Stimulated activated CD4-positive, alpha-beta T cell treated with anti-CD3 and anti-CD28 coated beads, Interleukin-4, amount 100 ng/mL, for 1 hour (primary cell): ENCODE data around the gene ZNF107.
"Not testable (repeated sequence)": the region's sequence is repeated elsewhere in the genome, so short reads cannot be mapped to it uniquely, and the experiment has no call there.

Experiments
- DNase-seq: peaks from one replicate; pipeline ENCODE4 v3.0.0-alpha.2; 2020

Gene ZNF107

DNA sequence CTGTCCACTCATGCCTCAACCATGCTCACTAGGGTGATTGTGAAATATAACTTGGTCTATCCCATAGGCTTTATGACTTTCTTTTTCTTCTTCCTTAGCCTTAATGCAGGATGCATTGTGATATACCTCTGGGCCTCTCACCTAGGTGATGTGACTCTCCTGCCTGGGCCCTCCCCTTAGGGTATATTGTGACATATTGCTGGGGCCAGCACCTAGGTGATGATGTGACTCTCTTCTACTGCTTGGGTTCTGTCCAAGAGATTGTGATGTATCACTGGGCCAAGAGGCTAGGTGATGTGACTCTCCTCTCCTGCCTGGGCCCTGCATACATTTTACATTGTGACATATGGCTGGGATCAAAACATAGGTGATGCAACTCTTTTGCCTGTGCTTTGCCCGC is 14.7 kb upstream of the ZNF107 start:
- no peak for DNase-seq

- DNase-seq = no peak
Observed at GRCh38 chr7:64651632-64652165, 14.2 kb upstream of the ZNF107 start.

GRCh38 chr7:64653721-64654401 is 12.1 kb upstream of the ZNF107 start:
- DNase-seq = no peak

- DNase-seq = no peak
Observed at GRCh38 chr7:64654796-64655548, 11.0 kb upstream of the ZNF107 start.

GRCh38 chr7:64655811-64656210 is 10.1 kb upstream of the ZNF107 start:
- DNase-seq = no peak

GRCh38 chr7:64656489-64656888 is 9.4 kb upstream of the ZNF107 start:
- no peak for DNase-seq

DNA sequence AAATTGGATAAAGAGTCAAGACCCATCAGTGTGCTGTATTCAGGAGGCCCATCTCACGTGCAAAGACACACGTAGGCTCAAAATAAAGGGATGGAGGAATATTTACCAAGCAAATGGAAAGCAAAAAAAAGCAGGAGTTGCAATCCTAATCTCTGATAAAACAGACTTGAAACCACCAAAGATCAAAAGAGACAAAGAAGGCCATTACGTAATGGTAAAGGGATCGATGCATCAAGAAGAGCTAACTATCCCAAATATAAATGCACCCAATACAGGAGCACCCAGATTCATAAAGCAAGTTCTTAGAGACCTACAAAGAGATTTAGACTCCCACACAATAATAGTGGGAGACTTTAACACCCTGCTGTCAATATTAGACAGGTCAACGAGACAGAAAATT is 3.8 kb upstream of the ZNF107 start:
- DNase-seq = not testable (repeated sequence)

DNA sequence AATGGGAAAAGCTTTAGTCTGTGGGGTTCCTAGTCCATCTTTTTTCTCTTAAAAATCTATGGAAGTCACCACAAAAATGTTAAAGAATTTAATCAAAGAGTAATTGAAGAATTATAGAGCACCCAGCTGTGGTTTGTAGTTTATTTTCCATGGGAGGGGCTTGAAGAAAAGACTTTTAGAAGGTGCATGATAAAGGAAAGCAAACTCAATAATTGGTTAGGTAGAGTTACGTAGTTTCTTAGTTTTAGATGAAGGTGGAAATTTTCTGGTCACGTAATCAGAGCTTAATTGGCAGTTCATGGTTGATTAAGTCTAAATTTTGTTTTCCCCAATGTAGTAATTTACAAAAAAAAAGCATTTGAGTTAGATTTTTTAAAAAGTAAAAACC is 724 bp downstream of the ZNF107 start:
- DNase-seq = no peak

DNA sequence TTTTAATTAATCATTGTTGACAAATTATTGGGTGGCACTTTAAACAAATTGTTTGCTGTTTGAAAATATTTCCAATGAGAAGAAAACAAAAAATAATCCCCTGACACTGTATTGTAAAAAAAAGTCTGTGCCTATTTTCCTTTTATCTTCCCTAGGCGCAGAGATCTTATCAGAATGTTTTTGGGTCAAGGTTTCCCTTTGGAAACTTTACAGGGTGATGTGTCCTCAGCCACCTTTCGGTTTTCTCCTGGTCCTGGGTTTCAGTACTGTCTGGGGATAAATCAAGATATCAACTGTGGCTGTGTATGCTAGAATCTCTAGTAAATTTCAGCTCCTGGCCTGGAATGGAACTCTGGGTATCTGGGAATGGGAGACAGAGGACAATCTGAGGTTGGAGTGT is 1.4 kb downstream of the ZNF107 start:
- DNase-seq = no peak

DNA sequence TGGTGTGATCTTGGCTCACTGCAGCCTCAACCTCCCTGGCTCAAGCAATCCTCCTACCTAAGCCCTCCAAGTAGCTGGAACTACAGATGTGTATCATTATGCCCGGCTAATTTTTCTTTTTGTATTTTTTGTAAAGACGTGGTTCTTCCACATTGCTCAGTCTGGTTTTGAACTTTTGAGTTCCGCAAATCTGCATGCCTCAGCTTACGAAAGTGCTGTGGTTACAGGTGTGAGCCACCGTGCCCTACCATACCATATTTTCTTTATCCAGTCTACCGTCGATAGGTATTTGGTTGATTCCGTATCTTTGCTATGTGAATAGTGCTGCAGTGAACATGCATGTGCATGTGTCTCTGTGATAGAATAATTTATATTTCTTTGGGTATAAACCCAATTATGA is 6.5 kb downstream of the ZNF107 start:
- no peak for DNase-seq

GRCh38 chr7:64685091-64685490 is 19.2 kb downstream of the ZNF107 start:
- no peak for DNase-seq

DNA sequence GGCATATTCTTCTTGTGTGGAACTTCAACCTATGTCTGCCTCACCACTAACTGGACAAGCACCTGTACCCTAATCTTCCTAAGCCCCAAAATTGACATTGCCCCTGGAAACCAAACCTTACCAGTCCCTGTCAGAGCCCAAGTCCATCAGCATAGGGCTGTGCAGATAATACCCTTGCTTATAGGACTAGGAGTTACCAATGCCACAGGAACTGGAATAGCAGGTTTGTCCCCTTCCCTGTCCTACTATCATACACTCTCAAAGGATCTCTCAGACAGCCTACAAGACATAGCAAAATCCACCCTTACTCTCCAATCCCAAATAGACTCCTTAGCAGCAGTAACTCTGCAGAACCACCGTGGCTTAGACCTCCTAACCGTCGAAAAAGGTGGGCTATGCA is 19.8 kb downstream of the ZNF107 start:
- no peak for DNase-seq

DNA sequence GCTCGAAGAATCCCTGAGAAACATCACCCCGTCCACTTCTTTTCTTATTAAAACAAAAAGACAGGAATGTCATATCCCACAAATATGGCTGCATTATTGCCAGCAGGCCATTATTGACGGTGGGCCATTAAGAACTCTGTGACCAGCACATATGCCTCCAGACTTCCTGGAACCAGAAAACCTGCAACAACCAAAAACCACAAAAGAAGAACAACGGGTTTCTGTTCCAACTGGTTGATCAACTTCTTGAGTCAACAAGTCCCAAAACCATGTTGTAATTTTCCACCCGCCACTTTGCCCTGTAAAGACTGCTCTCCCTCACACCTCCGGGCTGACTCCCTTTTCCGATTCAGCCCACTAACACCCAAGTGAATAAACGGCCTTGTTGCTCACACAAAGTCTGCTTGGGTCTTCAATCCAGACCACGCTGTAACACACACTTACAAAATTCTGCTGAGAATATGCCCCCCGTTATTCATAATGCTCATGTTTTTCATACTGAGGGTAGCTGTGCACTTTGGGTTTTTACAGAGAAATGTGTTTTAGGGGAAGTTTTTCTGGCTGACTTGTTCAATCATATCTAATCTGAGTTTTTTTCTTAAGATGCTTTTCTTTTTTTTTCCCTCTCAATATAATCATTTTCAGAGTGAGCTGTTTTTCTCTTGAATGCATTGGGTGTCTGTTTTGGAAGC is 20.7 kb downstream of the ZNF107 start:
- no peak for DNase-seq

DNA sequence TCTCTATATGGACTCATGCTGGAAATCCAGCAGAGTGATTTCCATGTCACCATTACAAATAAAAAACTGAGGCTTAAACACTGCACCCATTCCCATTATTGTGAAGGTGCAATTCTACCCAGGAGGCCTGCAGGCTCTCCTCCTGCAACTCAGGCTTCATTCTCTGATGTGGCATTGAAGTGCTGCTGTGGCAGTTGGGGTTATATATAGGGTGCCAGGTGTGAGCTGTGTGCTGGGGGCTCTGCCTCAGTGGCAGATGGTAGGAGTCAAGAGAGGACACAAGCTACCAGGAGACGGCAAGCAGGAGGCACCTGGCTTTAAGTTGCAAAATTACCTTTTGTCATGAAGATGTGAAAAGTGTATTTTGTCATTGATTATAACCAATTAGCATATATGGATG is 21.3 kb downstream of the ZNF107 start:
- no peak for DNase-seq

GRCh38 chr7:64688988-64689387 is 23.1 kb downstream of the ZNF107 start:
- DNase-seq = no peak

DNA sequence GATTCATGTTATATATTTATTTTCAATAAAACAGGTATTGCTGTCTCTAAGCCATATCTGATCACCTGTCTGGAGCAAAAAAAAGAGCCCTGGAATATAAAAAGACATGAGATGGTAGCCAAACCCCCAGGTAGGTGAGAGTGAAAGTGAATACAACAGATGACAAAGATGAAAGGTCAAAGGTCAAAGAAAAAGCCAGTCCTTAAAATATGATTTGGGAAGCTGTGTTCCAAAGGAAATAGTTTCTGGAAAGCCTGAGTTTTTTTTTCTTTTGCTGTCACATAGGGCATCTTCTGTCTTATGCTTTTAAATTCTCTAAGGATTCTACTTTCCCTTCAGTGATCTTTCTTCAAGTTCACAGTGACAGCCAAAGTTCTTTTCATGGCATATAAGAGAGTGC is 25.9 kb downstream of the ZNF107 start:
- no peak for DNase-seq

DNA sequence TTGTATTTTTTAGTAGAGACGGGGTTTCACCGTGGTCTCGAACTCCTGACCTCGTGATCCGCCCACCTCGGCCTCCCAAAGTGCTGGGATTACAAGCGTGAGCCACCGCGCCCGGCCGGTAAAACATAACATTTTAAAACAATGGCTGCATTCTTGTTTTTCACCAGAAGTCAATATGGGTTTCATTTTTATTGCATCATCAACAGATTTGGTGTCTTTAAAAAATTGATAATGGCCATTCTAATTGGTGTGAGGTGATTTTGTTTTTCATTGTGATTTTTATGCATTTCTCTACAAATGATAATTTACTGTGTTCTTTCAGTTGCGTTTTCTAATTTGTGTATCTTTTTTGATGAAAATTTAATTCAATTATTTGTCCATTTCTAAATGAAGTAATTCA is 31.9 kb downstream of the ZNF107 start:
- DNase-seq = not testable (repeated sequence)

- no peak for DNase-seq
Observed at GRCh38 chr7:64706625-64707292, 40.8 kb downstream of the ZNF107 start.

DNA sequence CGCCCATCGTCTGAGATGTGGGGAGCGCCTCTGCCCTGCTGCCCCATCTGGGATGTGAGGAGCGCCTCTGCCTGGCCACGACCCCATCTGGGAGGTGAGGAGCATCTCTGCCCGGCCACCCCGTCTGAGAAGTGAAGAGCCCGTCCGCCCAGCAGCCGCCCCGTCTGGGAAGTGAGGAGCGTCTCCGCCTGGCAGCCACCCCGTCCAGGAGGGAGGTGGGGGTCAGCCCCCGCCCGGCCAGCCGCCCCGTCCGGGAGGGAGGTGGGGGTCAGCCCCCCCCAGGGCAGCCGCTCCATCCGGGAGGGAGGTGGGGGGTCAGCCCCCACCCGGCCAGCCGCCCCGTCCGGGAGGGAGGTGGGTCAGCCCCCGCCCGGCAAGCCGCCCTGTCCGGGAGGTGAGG is 52.0 kb downstream of the ZNF107 start:
- DNase-seq = not testable (repeated sequence)

GRCh38 chr7:64729089-64729848 is 63.3 kb downstream of the ZNF107 start:
- DNase-seq = no peak

- no peak for DNase-seq
Observed at GRCh38 chr7:64733550-64734240, 67.8 kb downstream of the ZNF107 start.

DNA sequence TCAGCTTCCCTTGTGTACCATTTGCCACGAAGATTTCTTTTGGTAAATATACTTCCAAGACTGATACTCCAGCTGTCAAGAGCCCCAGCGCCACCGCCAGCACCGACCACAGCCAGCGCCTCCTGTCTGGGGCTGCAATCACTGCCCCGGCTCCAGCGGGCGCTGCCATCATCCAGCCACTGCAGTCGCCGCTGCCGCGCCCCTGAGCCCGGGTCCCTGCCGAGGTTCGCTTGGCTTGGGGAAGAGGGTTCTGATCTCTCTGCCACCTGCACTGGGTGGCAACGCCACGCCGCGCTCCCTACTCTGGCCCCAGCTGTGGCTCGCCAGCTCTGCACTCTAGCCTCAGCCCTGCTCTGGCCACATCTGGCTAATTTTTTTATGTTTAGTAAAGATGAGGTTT is 70.6 kb downstream of the ZNF107 start:
- DNase-seq = no peak
